ENCODE results near the gene MAP2K7. TPM values are rescaled to one million over a fixed set of nuclear protein-coding genes. Genes with fewer than 3 reads are reported as not detected.

Gene MAP2K7
- total RNA-seq, 2 donors from 2014 or later: 104 to 107 TPM

- Mint-ChIP-seq H3K4me1 (peaks cover 9% of the 10 kb centered on the region), H3K27me3 (peaks cover 6% of the 10 kb centered on the region), H3K4me3 (peak overlapping the region; percentile 69), H3K36me3 (ENCODE audit: low read depth) (no peaks in the 10 kb centered on the region), H3K27ac (no peak overlapping the region)
- DNase-seq: peak; percentile 58 to 80 (median 76)
- H3K9me3 ChIP-seq (ENCODE audit: control insufficient read depth, low read length, poor library complexity, severe bottlenecking): no peaks in the 10 kb centered on the region
- peak; percentile 75 for ATAC-seq
Measured at GRCh38 chr19:7862413-7862951, 41.2 kb upstream of the MAP2K7 start.

- H3K36me3 Mint-ChIP-seq (ENCODE audit: low read depth): no peaks in the 10 kb centered on the region
- no peaks in the 10 kb centered on the region for H3K9me3 ChIP-seq (ENCODE audit: control insufficient read depth, low read length, poor library complexity, severe bottlenecking)
- peaks cover 12% of the 10 kb centered on the region for H3K4me1 Mint-ChIP-seq
- DNase-seq (no peak), ATAC-seq (no peak)
- no peak overlapping the region for H3K27ac Mint-ChIP-seq
- H3K27me3 Mint-ChIP-seq: peaks cover 6% of the 10 kb centered on the region
- peak overlapping the region; percentile 64 for H3K4me3 Mint-ChIP-seq
Measured at GRCh38 chr19:7863157-7863970, 40.3 kb upstream of the MAP2K7 start.

- Mint-ChIP-seq H3K4me3 (peak overlapping the region; percentile 64), H3K36me3 (ENCODE audit: low read depth) (no peaks in the 10 kb centered on the region), H3K27me3 (peaks cover 6% of the 10 kb centered on the region), H3K4me1 (peaks cover 17% of the 10 kb centered on the region), H3K27ac (no peak overlapping the region)
- no peak for DNase-seq
- H3K9me3 ChIP-seq (ENCODE audit: control insufficient read depth, low read length, poor library complexity, severe bottlenecking): no peaks in the 10 kb centered on the region
- ATAC-seq: no peak
Measured at GRCh38 chr19:7863971-7864689, 39.5 kb upstream of the MAP2K7 start.

- Mint-ChIP-seq H3K27ac (peak overlapping the region; percentile 75), H3K4me3 (no peak overlapping the region), H3K4me1 (peaks cover 17% of the 10 kb centered on the region), H3K36me3 (ENCODE audit: low read depth) (no peaks in the 10 kb centered on the region), H3K27me3 (peaks cover 6% of the 10 kb centered on the region)
- DNase-seq: no peak
- no peak for ATAC-seq
- no peaks in the 10 kb centered on the region for H3K9me3 ChIP-seq (ENCODE audit: control insufficient read depth, low read length, poor library complexity, severe bottlenecking)
Measured at GRCh38 chr19:7864690-7865074, 39.0 kb upstream of the MAP2K7 start.

- ATAC-seq (no peak), DNase-seq (no peak)
- H3K36me3 Mint-ChIP-seq (ENCODE audit: low read depth): no peaks in the 10 kb centered on the region
- H3K4me1 Mint-ChIP-seq: peaks cover 20% of the 10 kb centered on the region
- H3K9me3 ChIP-seq (ENCODE audit: control insufficient read depth, low read length, poor library complexity, severe bottlenecking): no peaks in the 10 kb centered on the region
- H3K27ac Mint-ChIP-seq: peak overlapping the region; percentile 75
- peaks cover 6% of the 10 kb centered on the region for H3K27me3 Mint-ChIP-seq
- peak overlapping the region; percentile 74 for H3K4me3 Mint-ChIP-seq
Measured at GRCh38 chr19:7865262-7865911, 38.3 kb upstream of the MAP2K7 start.

GRCh38 chr19:7866399-7867091 lies 37.1 kb upstream of the MAP2K7 start:
- Mint-ChIP-seq H3K4me1 (peaks cover 30% of the 10 kb centered on the region), H3K27me3 (peaks cover 12% of the 10 kb centered on the region), H3K36me3 (ENCODE audit: low read depth) (no peaks in the 10 kb centered on the region), H3K27ac (no peak overlapping the region), H3K4me3 (no peak overlapping the region)
- no peaks in the 10 kb centered on the region for H3K9me3 ChIP-seq (ENCODE audit: control insufficient read depth, low read length, poor library complexity, severe bottlenecking)
- ATAC-seq: no peak
- DNase-seq: no peak

GRCh38 chr19:7867092-7867844 lies 36.4 kb upstream of the MAP2K7 start:
- no peak overlapping the region for H3K27ac Mint-ChIP-seq
- H3K4me3 Mint-ChIP-seq: no peak overlapping the region
- peaks cover 14% of the 10 kb centered on the region for H3K27me3 Mint-ChIP-seq
- no peak for DNase-seq
- no peaks in the 10 kb centered on the region for H3K9me3 ChIP-seq (ENCODE audit: control insufficient read depth, low read length, poor library complexity, severe bottlenecking)
- no peak for ATAC-seq
- H3K4me1 Mint-ChIP-seq: peaks cover 37% of the 10 kb centered on the region
- no peaks in the 10 kb centered on the region for H3K36me3 Mint-ChIP-seq (ENCODE audit: low read depth)

- Mint-ChIP-seq H3K36me3 (ENCODE audit: low read depth) (no peaks in the 10 kb centered on the region), H3K4me3 (peak overlapping the region; percentile 87), H3K27me3 (peaks cover 20% of the 10 kb centered on the region), H3K27ac (peak overlapping the region; percentile 49), H3K4me1 (peaks cover 37% of the 10 kb centered on the region)
- ATAC-seq (no peak), DNase-seq (no peak)
- no peaks in the 10 kb centered on the region for H3K9me3 ChIP-seq (ENCODE audit: control insufficient read depth, low read length, poor library complexity, severe bottlenecking)
Measured at GRCh38 chr19:7868326-7868670, 35.4 kb upstream of the MAP2K7 start.

- H3K9me3 ChIP-seq (ENCODE audit: control insufficient read depth, low read length, poor library complexity, severe bottlenecking): no peaks in the 10 kb centered on the region
- peak; percentile 80 for ATAC-seq
- peak; percentile 79 to 86 (median 82) for DNase-seq
- Mint-ChIP-seq H3K27ac (peak overlapping the region; percentile 49), H3K27me3 (peaks cover 20% of the 10 kb centered on the region), H3K36me3 (ENCODE audit: low read depth) (no peaks in the 10 kb centered on the region), H3K4me1 (peaks cover 37% of the 10 kb centered on the region), H3K4me3 (peak overlapping the region; percentile 87)
Measured at GRCh38 chr19:7868671-7869452, 34.8 kb upstream of the MAP2K7 start.

GRCh38 chr19:7869453-7869909 lies 34.2 kb upstream of the MAP2K7 start:
- Mint-ChIP-seq H3K4me3 (peak overlapping the region; percentile 83), H3K27ac (no peak overlapping the region), H3K4me1 (peaks cover 37% of the 10 kb centered on the region), H3K27me3 (peaks cover 21% of the 10 kb centered on the region), H3K36me3 (ENCODE audit: low read depth) (no peaks in the 10 kb centered on the region)
- peak; percentile 75 for ATAC-seq
- DNase-seq: peak; percentile 74 to 80 (median 79)
- no peaks in the 10 kb centered on the region for H3K9me3 ChIP-seq (ENCODE audit: control insufficient read depth, low read length, poor library complexity, severe bottlenecking)

GRCh38 chr19:7869910-7870511 lies 33.7 kb upstream of the MAP2K7 start:
- ATAC-seq (peak; percentile 11), DNase-seq (peak in 2 of 3 donors; percentile 43 to 56)
- H3K9me3 ChIP-seq (ENCODE audit: control insufficient read depth, low read length, poor library complexity, severe bottlenecking): no peaks in the 10 kb centered on the region
- H3K4me1 Mint-ChIP-seq: peaks cover 37% of the 10 kb centered on the region
- H3K4me3 Mint-ChIP-seq: peak overlapping the region; percentile 73
- H3K36me3 Mint-ChIP-seq (ENCODE audit: low read depth): no peaks in the 10 kb centered on the region
- peaks cover 22% of the 10 kb centered on the region for H3K27me3 Mint-ChIP-seq
- H3K27ac Mint-ChIP-seq: no peak overlapping the region
